K562 (cell line): ENCODE data around the gene BMS1. TPM values are rescaled to one million over a fixed set of nuclear protein-coding genes. Genes with fewer than 3 reads are reported as not detected.

Source experiments
- ATAC-seq: fragments of 200-7000 bp; cut with Tn5 transposase; 3 replicates; pipeline ENCODE4 v1.9.1; 2020; ENCODE audit warnings: moderate library complexity
- BruUV-seq: library from RNA; stranded (reverse); fragments of 400-500 nt; replicated peaks from 2 replicates; lab custom pipeline; 2021; lab: Mats Ljungman, UMichigan
- CTCF ChIA-PET: fragments of 300-600 bp; formaldehyde crosslinking; extraction: SDS; loops from one replicate; lab custom pipeline; 2021; ENCODE audit warnings: low intra/inter-chr PET ratio; lab: Yijun Ruan, JAX
- POLR2A ChIA-PET: fragments of 300-600, 350-650 bp; sonication (Branson Sonifier 250); formaldehyde crosslinking; extraction: SDS; loops from one replicate; lab custom pipeline; 2021; ENCODE audit warnings: antibody characterized with exemption, inconsistent platforms; lab: Yijun Ruan, JAX
- DNase-seq, 4 experiments: peaks; one replicate each; pipeline versions ENCODE4 v3.0.0 to v3.0.0-alpha.2; 2011 to 2018; ENCODE audit warnings: low spot score in 3 of 4, mixed read lengths in 3 of 4; ENCODE audit errors: extremely low read depth in 1 of 4
- FAIRE-seq: peaks from 2 replicates; lab custom pipeline; 2011; peaks lifted over from hg19 to GRCh38; lab: Jason Lieb, UNC
- H2AFZ ChIP-seq: 2 replicates; pipeline ENCODE4 v1.6.0; 2011; ENCODE audit warnings: low read depth, low read length, control low read depth, inconsistent platforms
- H3K27ac ChIP-seq: fragments of 200-600 bp; 3 replicates; pipeline ENCODE4 v1.8.0; 2011; ENCODE audit warnings: low read depth, mild to moderate bottlenecking, control low read depth, inconsistent platforms, low read length, moderate library complexity, mixed read lengths; ENCODE audit errors: extremely low read depth
- H3K27me3 ChIP-seq, 2 experiments: fragments of 300-600 bp in 1 of 2; 2 replicates in 1 of 2; 3 replicates in 1 of 2; pipeline versions ENCODE4 v1.6.0 to v1.8.0; 2011; ENCODE audit warnings: inconsistent platforms in 2 of 2, low read length in 2 of 2, mild to moderate bottlenecking in 1 of 2, mixed read lengths in 1 of 2, moderate library complexity in 1 of 2; ENCODE audit not compliant: control insufficient read depth in 2 of 2, insufficient read depth in 2 of 2
- H3K36me3 ChIP-seq: fragments of 300-600 bp; 3 replicates; pipeline ENCODE4 v1.8.0; 2011; ENCODE audit warnings: mild to moderate bottlenecking, low read length, inconsistent platforms; ENCODE audit not compliant: control insufficient read depth, insufficient read depth
- H3K4me1 ChIP-seq, 2 experiments: fragments of 200-600 bp in 1 of 2; replicated peaks in 1 of 2; 2 replicates in 1 of 2; 3 replicates in 1 of 2; pipeline versions ENCODE4 v1.5.1 to v1.8.0; 2011; ENCODE audit warnings: inconsistent platforms in 2 of 2, low read length in 2 of 2, mild to moderate bottlenecking in 1 of 2, mixed read lengths in 1 of 2, moderate library complexity in 1 of 2; ENCODE audit not compliant: control insufficient read depth in 2 of 2, insufficient read depth in 2 of 2
- H3K4me2 ChIP-seq: 2 replicates; pipeline ENCODE4 v1.6.1; 2011; ENCODE audit warnings: low read length, control low read depth, inconsistent platforms, mixed read lengths; ENCODE audit not compliant: insufficient read depth
- H3K4me3 ChIP-seq: fragments of 200-600 bp; sonication (generic), shearing (Covaris generic); 2 replicates; pipeline ENCODE4 v1.5.1; 2016; ENCODE audit warnings: control low read depth, inconsistent platforms
- H3K79me2 ChIP-seq: fragments of 200-600 bp; 3 replicates; pipeline ENCODE4 v1.8.0; 2011; ENCODE audit warnings: low read length, inconsistent platforms; ENCODE audit not compliant: control insufficient read depth, insufficient read depth
- H3K9ac ChIP-seq, 2 experiments: 2 replicates each; pipeline versions ENCODE4 v1.6.0 to v1.6.1; 2011; ENCODE audit warnings: low read depth in 2 of 2, low read length in 2 of 2, control low read depth in 1 of 2, inconsistent platforms in 1 of 2, mild to moderate bottlenecking in 1 of 2, mixed read lengths in 1 of 2; ENCODE audit not compliant: insufficient read depth in 1 of 2
- H3K9me1 ChIP-seq: one replicate; pipeline ENCODE4 v1.6.0; 2011; ENCODE audit warnings: inconsistent platforms, mild to moderate bottlenecking, low read length, moderate library complexity; ENCODE audit not compliant: control insufficient read depth, insufficient read depth
- H3K9me3 ChIP-seq: replicated peaks from 2 replicates; pipeline ENCODE4 v1.5.1; 2011; ENCODE audit warnings: low read depth, low read length, inconsistent platforms; ENCODE audit not compliant: control insufficient read depth, insufficient read depth
- H4K20me1 ChIP-seq: replicated peaks from 2 replicates; pipeline ENCODE4 v1.6.1; 2011; ENCODE audit warnings: low read length, inconsistent platforms, mixed read lengths; ENCODE audit not compliant: control insufficient read depth, insufficient read depth
- ATF4 ChIP-seq: fragments of 450-650 bp; formaldehyde crosslinking; IDR thresholded peaks from 2 replicates; pipeline ENCODE4 v1.4.0; 2022; ENCODE audit warnings: mild to moderate bottlenecking, moderate library complexity
- CBX5 ChIP-seq: IDR thresholded peaks from 2 replicates; pipeline ENCODE4 v1.6.1; 2014; ENCODE audit warnings: low read depth, borderline replicate concordance
- HLTF ChIP-seq: fragments of 450-650 bp; IDR thresholded peaks from 2 replicates; pipeline ENCODE4 v1.6.1; 2016
- JUNB ChIP-seq: fragments of 450-650 bp; formaldehyde crosslinking; conservative IDR thresholded peaks from 2 replicates; pipeline ENCODE4 v1.4.0; 2020; ENCODE audit warnings: mild to moderate bottlenecking
- MIER1 ChIP-seq: fragments of 450-650 bp; IDR thresholded peaks from 2 replicates; pipeline ENCODE4 v1.6.1; 2016; ENCODE audit warnings: antibody characterized with exemption, mild to moderate bottlenecking, low read depth
- SREBF2 ChIP-seq: sonication (generic); formaldehyde crosslinking; IDR thresholded peaks from 2 replicates; pipeline ENCODE4 v1.4.0; 2020; ENCODE audit warnings: mild to moderate bottlenecking, missing genetic modification reagents
- TOE1 ChIP-seq, 2 experiments: fragments of 450-650 bp in 1 of 2; sonication (generic) in 1 of 2; formaldehyde crosslinking in 1 of 2; IDR thresholded peaks; 2 replicates each; pipeline versions ENCODE4 v1.7.1 to v1.8.0; 2016 to 2022; ENCODE audit warnings: borderline replicate concordance in 2 of 2, mild to moderate bottlenecking in 2 of 2, antibody characterized with exemption in 1 of 2, inconsistent platforms in 1 of 2, low read depth in 1 of 2, missing genetic modification reagents in 1 of 2, moderate library complexity in 1 of 2
- ZBTB17 ChIP-seq: fragments of 450-650 bp; formaldehyde crosslinking; IDR thresholded peaks from 2 replicates; pipeline ENCODE4 v1.4.0; 2020; ENCODE audit warnings: mild to moderate bottlenecking
- ZNF146 ChIP-seq: IDR thresholded peaks from one replicate; pipeline ENCODE4 v1.6.1; 2018; ENCODE audit warnings: missing compliant biosample characterization; ENCODE audit not compliant: unreplicated experiment
- ZNF316 ChIP-seq: fragments of 450-650 bp; IDR thresholded peaks from 2 replicates; pipeline ENCODE4 v1.6.1; 2016
- ZNF655 ChIP-seq: fragments of 250-450 bp; sonication (Bioruptor Pico); IDR thresholded peaks from 2 replicates; pipeline ENCODE4 v1.5.0; 2021
- ZNF668 ChIP-seq: fragments of 250-450 bp; sonication (Bioruptor Pico); IDR thresholded peaks from 2 replicates; pipeline ENCODE4 v1.8.0; 2022; ENCODE audit warnings: mild to moderate bottlenecking, inconsistent platforms
- WGBS: fragments of 100-300 bp; shearing (Covaris generic); methylation state at CpG from one replicate; pipeline ENCODE4 v1.1.6; 2016; ENCODE audit warnings: low coverage, mixed read lengths; ENCODE audit not compliant: insufficient coverage; ENCODE audit errors: missing lambda C conversion rate; 5-methylcytosine and 5-hydroxymethylcytosine counted together
- in situ Hi-C: fragments of 300-500 bp; cut with MboI; formaldehyde crosslinking; loops from 4 replicates; pipeline ENCODE4 v1.15.0; 2018; ENCODE audit warnings: inconsistent platforms, mixed read lengths
- intact Hi-C: fragments of 100-400 bp; cut with micrococcal nuclease; formaldehyde crosslinking; loops from 2 replicates; pipeline ENCODE4 v1.14.2; 2022
- polyA plus RNA-seq, 8 experiments: library from polyadenylated mRNA; depleted of rRNA in 4 of 8; stranded (reverse) in 5 of 8; unstranded in 3 of 8; fragments of >200 nt; fragmentation: Nextera tagmentation in 2 of 8; fragmentation: Illumina TruSeq in 1 of 8; extraction: Ambion mirVana in 2 of 8; extraction: Trizol in 1 of 8; gene quantifications; 2 replicates each; pipeline versions ENCODE4 v1.2.1 to v1.2.3, GENCODE V29; 2011 to 2014; ENCODE audit warnings: inconsistent platforms in 1 of 8, missing spikeins in 1 of 8
- total RNA-seq, 7 experiments: library from RNA; depleted of rRNA in 6 of 7; stranded (reverse); fragments of >200 nt in 6 of 7; fragmentation: Illumina TruSeq in 2 of 7; extraction: Trizol in 2 of 7; gene quantifications; 2 replicates each; pipeline versions ENCODE4 v1.2.1 to v1.2.3, GENCODE V29; 2011 to 2021; ENCODE audit warnings: low replicate concordance in 1 of 7

The BMS1 gene
- total and polyA plus RNA-seq, 9 of the 15 experiments (the other 6 are each of a cell fraction or from before 2014, with no cell fraction given) = 11.1 to 46.9 (median 32.7) TPM

- TF ChIP-seq MIER1 (no peak), JUNB (CRISPR knock-in tag) (no peak), HLTF (no peak), ZNF146 (CRISPR knock-in tag) (no peak), ZBTB17 (CRISPR knock-in tag) (no peak)
These were observed 97.6 kb downstream of the BMS1 start (continued) for GRCh38 chr10:42880255-42880620.

DNA sequence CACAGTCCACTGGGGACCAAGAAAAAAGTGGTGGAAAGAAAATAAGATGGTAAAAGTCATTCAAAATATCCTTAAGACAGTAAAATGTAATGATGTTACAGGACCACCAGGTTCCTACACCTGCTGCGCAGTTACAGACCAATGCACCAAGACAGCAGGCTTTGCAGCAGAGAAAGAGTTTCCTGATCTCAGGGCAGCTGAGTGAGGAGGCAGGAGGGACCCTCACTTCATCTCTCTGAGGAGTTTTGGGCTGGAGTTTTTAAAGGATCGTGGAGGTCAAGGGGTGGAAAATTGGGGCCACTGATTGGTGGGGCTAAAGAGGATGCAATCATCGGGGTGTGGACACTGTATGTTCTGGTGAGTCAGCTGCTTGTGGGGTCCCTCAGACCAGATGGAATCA lies 100.0 kb downstream of the BMS1 start:
- WGBS = 0% methylated on average over 3 of the region's 3 CpGs
- ChIA-PET POLR2A (no interaction called here), CTCF (no interaction called here)
- Histone ChIP-seq H3K9me1 (peaks cover 1% of the 10 kb centered on the region), H3K36me3 (no peaks in the 10 kb centered on the region), H3K79me2 (no peaks in the 10 kb centered on the region), H4K20me1 (no peaks in the 10 kb centered on the region), H2AFZ (no peak overlapping the region), H3K4me1 (peaks cover 0 to 11% of the 10 kb centered on the region in 2 experiments; a peak in 1 of 5 replicates), H3K4me2 (no peak overlapping the region), H3K27me3 (peaks cover 0 to 19% of the 10 kb centered on the region in 2 experiments; a peak in 2 of 5 replicates), H3K9me3 (no peaks in the 10 kb centered on the region; the same call in 1 of the 2 replicates), H3K4me3 (no peak overlapping the region), H3K9ac (no peak overlapping the region), H3K27ac (no peak overlapping the region)
- intact Hi-C loops (no loop called here), in situ Hi-C loops (no loop called here)
- no peak for TF ChIP-seq TOE1 (IDR thresholded peaks at IDR 0.05; ENCODE audit: borderline replicate concordance)
- no peak for TF ChIP-seq TOE1 (CRISPR knock-in tag; IDR thresholded peaks at IDR 0.05; ENCODE audit: borderline replicate concordance, low read depth)
- TF ChIP-seq ATF4 (CRISPR knock-in tag) = no peak
- peak; percentile 51; the same call in 1 of the 2 replicates for TF ChIP-seq CBX5
- no peak for TF ChIP-seq ZNF655 (CRISPR knock-in tag)
- no peak for TF ChIP-seq ZNF316
- TF ChIP-seq SREBF2 (CRISPR knock-in tag) = no peak
- TF ChIP-seq ZNF668 (CRISPR knock-in tag) = no peak
- DNase-seq = no peak
- BruUV-seq = no TSS peak
- FAIRE-seq = no peak
- ATAC-seq = no peak
